ENCODE data around the gene MEI4. TPM values are rescaled to one million over a fixed set of nuclear protein-coding genes. Genes with fewer than 3 reads are reported as not detected.

MEI4 gene
- total and polyA plus RNA-seq, 2 of the 13 experiments (the other 11 are each of a cell fraction or from before 2014, with no cell fraction given) = not detected

GRCh38 chr6:77762386-77762785, 109.5 kb downstream of the MEI4 start (continued):
- TF ChIP-seq UBTF (CRISPR knock-in tag; IDR thresholded peaks at IDR 0.05) (no peak), JARID2 (CRISPR knock-in tag; IDR thresholded peaks at IDR 0.05; ENCODE audit: insufficient replicate concordance) (no peak), CREM (IDR thresholded peaks at IDR 0.05) (no peak), CREM (CRISPR knock-in tag; IDR thresholded peaks at IDR 0.05) (no peak)

DNA sequence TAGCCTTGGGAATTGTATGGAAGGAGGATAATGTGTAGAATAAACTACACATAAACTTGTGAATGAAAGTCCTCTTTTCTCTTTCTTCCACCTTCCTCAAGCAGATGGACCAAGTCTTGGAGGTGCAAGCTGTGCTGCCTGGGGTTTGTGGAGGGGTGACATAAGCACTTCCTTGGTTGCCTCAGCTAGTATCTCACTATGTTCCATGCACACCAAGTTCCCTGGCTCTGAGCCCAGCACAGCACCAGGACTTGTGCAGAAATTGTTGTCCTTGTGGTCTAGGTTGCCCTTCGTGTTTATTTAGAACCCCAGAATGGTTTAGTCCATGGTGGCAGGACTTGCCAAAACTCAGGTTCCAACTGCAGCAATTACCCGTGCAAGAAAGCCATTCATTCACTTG, 110.3 kb downstream of the MEI4 start:
- in situ Hi-C loops (cut with HindIII; ENCODE audit: extremely low pct_ligation_motif_present, low pct_unique_long_range_greater_than_20kb) = no loop called here
- H3K27me3 ChIP-seq (ENCODE audit: control insufficient read depth in 1 of 2, insufficient read depth in 2 of 2, low read length in 2 of 2) = no peaks in the 10 kb centered on the region
- H4K20me1 ChIP-seq (ENCODE audit: insufficient read depth, low read length) = no peaks in the 10 kb centered on the region
- H3K9me3 ChIP-seq (ENCODE audit: low read length) = no peaks in the 10 kb centered on the region
- H3K27ac ChIP-seq (ENCODE audit: extremely low read length, insufficient read depth, low read length) = no peak overlapping the region
- no peak overlapping the region for H3K4me3 ChIP-seq (replicated peaks in 1 of 3; ENCODE audit: insufficient read depth in 1 of 3, low read depth in 2 of 3, low read length in 3 of 3)
- FAIRE-seq (no peak), ATAC-seq (no peak), DNase-seq (ENCODE audit: low spot score) (no peak)
- no peak overlapping the region for H3K9ac ChIP-seq (ENCODE audit: insufficient read depth, low read depth, low read length)
- POLR2A ChIA-PET = no interaction called here
- TF ChIP-seq SRSF4 (IDR thresholded peaks at IDR 0.05; ENCODE audit: low read depth, low read length, poor library complexity, severe bottlenecking) (no peak), GATA4 (IDR thresholded peaks at IDR 0.05; ENCODE audit: borderline replicate concordance, low read depth) (no peak), TGIF2 (CRISPR knock-in tag; IDR thresholded peaks at IDR 0.05) (no peak), RXRA (CRISPR knock-in tag; IDR thresholded peaks at IDR 0.05) (no peak), SMARCC2 (IDR thresholded peaks at IDR 0.05) (no peak), MATR3 (CRISPR knock-in tag; IDR thresholded peaks at IDR 0.05) (no peak), HOMEZ (CRISPR knock-in tag; IDR thresholded peaks at IDR 0.05; ENCODE audit: low read depth) (no peak)
- TF ChIP-seq, protein P1, sequence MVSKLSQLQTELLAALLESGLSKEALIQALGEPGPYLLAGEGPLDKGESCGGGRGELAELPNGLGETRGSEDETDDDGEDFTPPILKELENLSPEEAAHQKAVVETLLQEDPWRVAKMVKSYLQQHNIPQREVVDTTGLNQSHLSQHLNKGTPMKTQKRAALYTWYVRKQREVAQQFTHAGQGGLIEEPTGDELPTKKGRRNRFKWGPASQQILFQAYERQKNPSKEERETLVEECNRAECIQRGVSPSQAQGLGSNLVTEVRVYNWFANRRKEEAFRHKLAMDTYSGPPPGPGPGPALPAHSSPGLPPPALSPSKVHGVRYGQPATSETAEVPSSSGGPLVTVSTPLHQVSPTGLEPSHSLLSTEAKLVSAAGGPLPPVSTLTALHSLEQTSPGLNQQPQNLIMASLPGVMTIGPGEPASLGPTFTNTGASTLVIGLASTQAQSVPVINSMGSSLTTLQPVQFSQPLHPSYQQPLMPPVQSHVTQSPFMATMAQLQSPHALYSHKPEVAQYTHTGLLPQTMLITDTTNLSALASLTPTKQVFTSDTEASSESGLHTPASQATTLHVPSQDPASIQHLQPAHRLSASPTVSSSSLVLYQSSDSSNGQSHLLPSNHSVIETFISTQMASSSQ (IDR thresholded peaks at IDR 0.05; ENCODE audit: low read depth) = no peak
- TF ChIP-seq, protein P1 (CRISPR knock-in tag; IDR thresholded peaks at IDR 0.05; ENCODE audit: borderline replicate concordance) = no peak
- no peaks in the 10 kb centered on the region for H3K79me2 ChIP-seq (ENCODE audit: insufficient read depth, low read length)
- no TSS peak for BruUV-seq (replicated peaks)
- intact Hi-C loops (cut with micrococcal nuclease; ENCODE audit: unreplicated experiment) = no loop called here
- 42% methylated on average over 2 of the region's 2 CpGs for WGBS (ENCODE audit: low lambda C conversion rate)
- H3K36me3 ChIP-seq (replicated peaks in 1 of 2; ENCODE audit: control insufficient read depth in 1 of 2, insufficient read depth in 2 of 2, low read length in 2 of 2) = no peaks in the 10 kb centered on the region
- no peak overlapping the region for H2AFZ ChIP-seq (ENCODE audit: low read length)
- H3K4me1 ChIP-seq (ENCODE audit: insufficient read depth, low read length) = no peaks in the 10 kb centered on the region
- H3K4me2 ChIP-seq (ENCODE audit: low read depth, low read length) = no peak overlapping the region
- CTCF ChIA-PET (ENCODE audit: low intra/inter-chr PET ratio, low total read pairs) = no interaction called here

All from HepG2 (cell line).